NCI-H2171 (cell line): Measurements from ENCODE around the gene WDR91.
A peak's percentile ranks its signal among the peaks of the same experiment; 100 is the strongest.
"Not testable (repeated sequence)": the region's sequence is repeated elsewhere in the genome, so short reads cannot be mapped to it uniquely, and the experiment has no call there.

Experiments used
- DNase-seq: peaks from one replicate; lab custom pipeline; 2025; lab: John Stamatoyannopoulos, UW

The WDR91 gene

DNA sequence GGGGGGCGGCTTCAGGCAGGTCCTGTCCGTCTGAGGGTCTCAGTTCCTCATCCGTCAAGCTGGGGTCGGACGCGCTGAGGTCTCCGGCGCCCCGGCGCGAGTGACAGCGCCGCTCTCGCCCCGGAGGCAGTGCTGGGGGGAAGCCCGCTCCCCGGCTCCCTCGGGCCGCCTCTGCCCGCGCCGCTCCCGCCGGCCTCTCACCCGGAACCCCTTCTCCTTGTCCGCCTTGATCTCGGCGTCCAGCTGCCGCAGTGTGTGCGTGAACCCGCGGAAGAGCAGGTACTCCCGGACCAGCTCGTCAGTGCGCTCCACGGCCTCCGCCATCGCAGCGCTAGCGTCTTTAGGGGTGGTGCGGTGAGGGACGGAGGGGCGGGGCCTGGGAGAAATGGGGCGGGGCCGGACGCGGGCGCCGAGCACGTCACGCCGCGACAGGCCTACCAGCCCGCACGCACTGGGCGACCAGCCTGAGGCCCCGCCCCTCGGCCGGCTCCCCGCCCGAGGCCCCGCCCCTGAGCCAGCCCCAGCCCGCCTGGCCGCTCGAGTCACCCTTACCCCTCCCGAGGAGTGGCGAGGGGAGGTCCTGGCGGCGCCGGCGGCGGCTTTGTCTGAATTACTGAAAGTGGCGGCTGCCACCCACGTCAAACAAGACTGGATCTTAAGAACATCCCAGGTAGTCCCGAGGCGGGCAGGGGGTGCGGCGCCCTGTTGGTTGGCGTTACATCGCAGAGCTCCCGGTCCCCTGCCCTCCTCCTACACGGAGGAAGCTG lies at the start of gene WDR91:
Gene WDR91, minus strand, starts transcription at position 348 of the 767 bp plus-strand sequence. Its CDS starts 24 bp downstream, at position 324.
- peak; percentile 87 for DNase-seq

DNA sequence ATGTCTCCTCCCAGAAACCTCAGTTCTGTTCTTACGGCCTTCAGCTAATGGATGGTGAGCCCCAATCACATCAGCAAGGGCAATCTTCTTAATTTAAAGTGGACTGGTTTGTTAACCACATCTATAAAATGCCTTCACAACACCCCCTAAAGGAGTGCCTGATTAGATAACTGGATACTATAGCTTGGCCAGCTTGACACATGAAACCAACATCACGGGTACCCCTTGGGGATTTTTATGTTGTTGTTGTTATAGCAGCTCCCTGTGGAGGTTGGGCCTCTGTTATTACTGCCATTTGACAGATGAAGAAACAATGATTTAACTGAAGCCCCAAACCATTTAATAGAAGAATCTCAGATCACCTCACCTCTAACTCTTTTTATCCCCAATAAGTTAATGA lies 49.1 kb upstream of the WDR91 start:
- DNase-seq, result no peak

DNA sequence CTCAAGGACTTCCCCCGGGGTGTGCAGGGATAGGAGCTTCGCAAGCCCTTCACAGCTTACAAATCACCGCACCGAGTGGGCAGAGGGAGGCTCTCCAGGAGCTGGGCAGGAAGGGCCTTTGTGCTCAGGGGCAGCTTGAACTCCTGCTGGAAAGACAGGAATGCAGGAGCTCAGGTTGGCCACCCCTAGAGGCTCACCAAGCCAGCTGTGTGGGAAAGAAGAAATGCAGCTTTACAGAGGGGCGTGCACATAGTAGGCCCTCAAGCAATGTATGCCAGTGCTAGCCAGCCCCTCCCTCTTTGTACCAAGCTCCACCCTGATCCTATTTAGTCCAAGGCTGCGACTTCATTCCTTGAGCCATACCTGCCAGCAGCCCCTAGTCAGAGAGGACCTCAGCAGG lies 48.4 kb upstream of the WDR91 start:
- DNase-seq, result no peak

DNA sequence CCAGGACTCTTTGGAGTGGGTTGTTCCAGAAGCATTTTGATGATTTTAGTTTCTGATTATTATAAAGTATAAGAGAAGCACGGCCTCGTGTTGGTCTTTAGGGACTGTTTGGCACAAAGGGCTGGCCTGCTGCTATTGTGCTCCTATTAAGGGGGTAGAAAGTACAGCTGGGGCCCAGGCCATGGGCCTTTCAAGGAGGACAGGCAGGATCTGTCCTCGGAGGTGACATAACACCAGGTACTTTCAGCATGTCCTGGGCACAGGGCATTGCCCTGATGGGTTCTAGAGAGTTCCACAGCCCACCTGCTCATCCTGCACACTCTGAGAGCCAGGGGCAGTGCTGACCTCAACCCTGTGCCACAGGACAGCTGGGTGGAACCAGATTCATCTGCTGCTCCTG lies 47.3 kb upstream of the WDR91 start:
- no peak for DNase-seq

DNA sequence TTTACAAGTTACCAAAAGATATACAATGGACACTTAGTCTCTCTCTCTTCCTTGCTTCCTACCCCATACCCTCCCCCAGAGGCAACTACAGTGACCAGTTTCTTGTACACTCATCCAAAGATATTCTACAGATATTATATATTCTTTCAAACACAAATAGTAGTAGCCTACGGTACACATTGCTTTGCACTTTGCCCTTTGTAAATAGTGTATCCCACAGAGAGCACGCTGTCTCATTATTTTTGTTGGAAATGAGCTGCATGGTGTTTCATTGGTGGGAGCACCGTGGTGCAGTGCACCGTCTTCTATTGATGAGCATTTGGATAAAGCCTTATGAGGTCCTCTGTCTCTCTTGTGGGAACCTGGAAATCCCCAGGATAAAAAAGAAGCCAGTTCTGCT lies 46.5 kb upstream of the WDR91 start:
- no peak for DNase-seq

- DNase-seq, result no peak
Observed at GRCh38 chr7:135253851-135254771, 42.8 kb upstream of the WDR91 start.

DNA sequence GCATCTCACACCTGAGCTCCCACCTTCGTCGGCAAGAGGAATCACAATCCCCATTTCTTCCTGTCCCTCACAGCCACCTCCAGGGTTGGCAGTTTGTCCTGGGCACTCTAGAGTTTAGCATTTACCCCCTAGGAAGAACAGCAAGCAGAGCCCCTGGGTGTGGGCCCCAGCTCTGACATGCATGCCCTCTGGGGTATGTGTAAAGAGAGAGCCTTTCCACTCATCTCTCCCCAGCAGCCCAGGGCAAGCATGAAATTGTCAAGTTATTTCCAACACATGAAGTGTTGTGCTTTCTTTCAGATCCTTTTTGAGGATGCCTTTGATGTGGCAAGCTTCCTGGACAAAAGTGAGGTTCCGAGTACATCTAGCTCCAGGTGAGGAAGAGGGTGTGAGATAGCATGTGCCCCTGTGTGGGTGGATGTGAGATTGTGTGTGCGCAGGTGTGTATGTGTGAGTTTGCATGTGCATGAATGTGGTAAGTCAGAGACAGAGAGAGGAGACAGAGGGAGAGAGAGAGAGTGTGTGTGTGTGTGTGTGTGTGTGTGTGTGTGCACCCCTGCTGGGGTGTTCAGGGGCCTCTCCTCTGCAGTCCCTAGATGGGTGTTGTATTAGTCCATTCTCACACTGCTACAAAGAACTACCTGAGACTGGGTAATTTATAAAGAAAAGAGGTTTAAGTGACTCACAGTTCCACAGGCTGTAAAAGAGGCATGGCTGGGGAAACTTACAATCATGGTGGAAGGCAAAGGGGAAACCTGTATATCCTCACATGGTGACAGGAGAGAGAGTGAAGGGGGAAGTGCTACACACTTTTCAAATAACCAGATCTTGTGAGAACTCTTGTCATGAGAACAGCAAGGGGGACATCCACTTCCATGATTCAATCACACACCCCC lies 40.4 kb upstream of the WDR91 start:
- no peak for DNase-seq

DNA sequence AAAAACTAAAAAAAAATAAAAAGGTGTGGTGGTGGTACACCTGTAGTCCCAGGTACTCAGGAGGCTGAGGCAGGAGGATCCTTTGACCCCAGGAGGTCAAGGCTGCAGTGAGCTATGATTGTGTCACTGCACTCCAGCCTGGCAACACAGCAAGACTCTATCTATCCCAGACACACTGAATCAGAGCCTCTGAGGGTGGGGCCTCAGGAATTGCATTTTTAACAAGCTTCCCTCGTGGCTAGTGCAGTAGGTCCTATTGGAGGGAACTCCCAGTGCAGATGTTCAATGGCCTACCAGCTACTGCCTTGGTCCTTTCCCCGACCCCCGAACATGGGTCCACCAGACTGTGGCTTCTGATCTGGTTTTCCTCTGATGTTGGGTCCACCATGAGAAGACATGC lies 37.2 kb upstream of the WDR91 start:
- DNase-seq, result no peak

DNA sequence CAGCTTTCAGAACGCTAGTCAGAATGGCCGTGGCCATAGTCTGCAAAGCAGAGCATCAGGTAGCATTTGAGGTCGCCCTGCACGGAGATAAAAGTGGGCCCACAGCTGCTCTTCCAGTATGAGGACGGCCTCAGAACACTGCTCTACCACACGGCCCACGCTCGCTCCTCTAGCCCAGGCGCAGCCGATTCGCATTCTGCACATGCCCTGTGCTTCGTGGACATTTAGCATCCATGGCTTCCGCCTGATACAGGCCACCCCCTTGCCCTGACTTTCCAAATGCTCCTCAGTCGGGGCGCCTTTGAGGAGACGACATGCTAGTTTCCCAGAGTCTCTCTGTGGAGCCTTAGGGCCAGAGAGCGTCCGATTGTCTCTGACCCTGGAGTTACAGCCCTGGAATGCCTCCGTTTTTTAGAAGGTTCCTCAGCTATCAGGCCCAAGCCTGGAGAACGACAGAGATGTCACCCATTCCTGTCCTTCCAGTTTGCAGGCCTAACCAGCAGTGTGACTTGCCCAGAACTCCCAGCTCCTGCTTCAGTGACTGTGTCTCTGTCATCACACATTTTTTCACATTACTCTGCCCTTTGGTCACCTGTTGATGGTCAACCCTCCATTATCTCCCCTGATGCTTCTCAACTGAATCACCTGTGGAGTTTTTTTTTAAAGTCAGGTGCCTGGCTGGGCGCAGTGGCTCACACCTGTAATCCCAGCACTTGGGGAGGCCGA lies 36.6 kb upstream of the WDR91 start:
- no peak for DNase-seq

GRCh38 chr7:135246191-135246825 lies 35.0 kb upstream of the WDR91 start:
- DNase-seq, result no peak

DNA sequence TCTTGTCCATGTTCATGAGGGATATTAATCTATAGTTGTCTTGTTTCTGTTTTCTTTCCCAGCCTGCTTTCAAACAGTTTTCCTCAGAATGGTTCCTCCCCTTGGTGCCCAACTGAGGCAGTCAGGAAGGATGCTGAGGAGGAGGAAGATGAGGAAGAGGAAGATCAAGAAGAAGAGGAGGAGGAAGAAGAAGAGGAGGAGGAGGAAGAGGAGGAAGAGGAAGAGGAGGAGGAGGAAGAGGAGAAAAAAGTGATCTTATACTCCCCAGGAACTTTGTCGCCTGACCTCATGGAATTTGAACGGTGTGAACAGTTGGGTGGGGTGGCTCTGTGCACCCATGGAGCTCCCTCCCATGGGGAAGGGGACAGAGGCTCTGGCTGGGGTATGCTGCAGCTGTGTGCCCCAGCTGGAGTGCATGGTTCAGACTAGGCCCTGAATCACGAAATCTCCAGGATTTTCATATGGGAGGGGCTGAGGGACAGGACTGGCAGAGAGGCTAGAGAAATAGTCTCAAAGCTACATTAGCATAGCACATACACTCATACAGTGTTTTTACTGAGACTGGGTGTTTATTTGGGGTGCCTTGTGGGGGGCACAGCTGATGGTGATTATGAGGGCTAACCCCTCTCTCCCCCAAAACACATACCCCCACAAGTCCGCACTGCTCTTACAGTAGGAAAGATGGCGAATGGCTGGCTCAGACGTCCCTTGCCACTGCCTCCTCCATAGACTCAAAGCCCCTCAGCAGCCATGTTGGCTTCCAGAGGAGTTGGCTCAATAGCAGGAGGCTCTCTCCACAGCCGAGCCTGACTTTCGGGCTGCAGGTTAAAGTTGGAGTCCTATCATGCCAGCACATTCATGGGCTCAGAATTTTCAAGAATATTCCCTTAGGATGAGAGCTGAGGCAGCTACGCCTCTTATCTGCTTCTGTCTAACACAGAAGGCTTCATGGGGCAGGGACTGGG lies 34.2 kb upstream of the WDR91 start:
- DNase-seq, result no peak

- no peak for DNase-seq
Observed at GRCh38 chr7:135242096-135242684, 30.9 kb upstream of the WDR91 start.

- no peak for DNase-seq
Observed at GRCh38 chr7:135240441-135240840, 29.1 kb upstream of the WDR91 start.

GRCh38 chr7:135239263-135239662 lies 27.9 kb upstream of the WDR91 start:
- DNase-seq, result no peak

- no peak for DNase-seq
Observed at GRCh38 chr7:135238112-135238744, 26.9 kb upstream of the WDR91 start.

- no peak for DNase-seq
Observed at GRCh38 chr7:135236727-135237126, 25.4 kb upstream of the WDR91 start.

DNA sequence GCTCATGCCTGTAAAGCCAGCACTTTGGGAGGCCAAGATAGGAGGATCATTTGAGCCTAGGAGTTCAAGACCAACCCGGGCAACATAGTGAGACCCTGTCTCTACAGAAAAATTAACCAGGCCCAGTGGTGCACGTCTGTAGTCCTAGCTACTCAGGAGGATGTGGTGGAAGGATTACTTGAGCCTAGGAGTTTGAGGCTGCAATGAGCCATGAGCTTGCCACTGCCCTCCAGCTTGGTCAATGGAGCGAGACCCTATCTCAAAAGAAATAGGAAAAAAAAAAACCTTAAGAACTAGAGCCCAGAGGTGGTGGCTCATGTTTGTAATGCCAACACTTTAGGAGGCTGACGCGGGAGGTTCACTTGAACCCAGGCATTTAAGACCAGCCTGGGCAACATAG lies 24.5 kb upstream of the WDR91 start:
- DNase-seq, result no peak

DNA sequence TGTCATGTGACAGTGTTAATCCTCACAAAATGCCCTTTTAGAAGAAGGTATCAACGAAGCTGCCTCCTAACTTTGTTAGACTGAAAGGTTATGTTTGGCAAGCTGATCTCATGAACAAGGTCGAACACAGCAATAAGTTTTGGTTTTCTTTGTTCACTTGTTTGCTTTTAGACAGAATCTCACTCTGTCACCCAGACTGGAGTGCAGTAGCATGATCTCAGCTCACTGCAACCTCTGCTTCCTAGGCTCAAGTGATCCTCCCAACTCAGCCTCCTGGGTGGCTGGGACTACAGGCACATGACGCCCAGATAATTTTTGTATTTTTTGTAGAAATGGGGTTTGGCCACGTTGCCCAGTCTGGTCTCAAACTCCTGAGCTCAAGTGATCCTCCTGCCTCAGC lies 23.4 kb upstream of the WDR91 start:
- DNase-seq, result no peak

- DNase-seq, result not testable (repeated sequence)
Observed at GRCh38 chr7:135234095-135234494, 22.8 kb upstream of the WDR91 start.
